Stimulated activated CD8-positive, alpha-beta memory T cell treated with anti-CD3 and anti-CD28 coated beads, Interleukin-12 subunit alpha, Interleukin-12 subunit beta, amount 100 ng/mL, for 1 hour (primary cell): ENCODE measurements around the gene UBA5.

Experiments
- DNase-seq: peaks from one replicate; pipeline ENCODE4 v3.0.0-alpha.2; 2020; ENCODE audit warnings: low read depth

The UBA5 gene

GRCh38 chr3:132654721-132655120, 5.4 kb upstream of the UBA5 start:
- no peak for DNase-seq

GRCh38 chr3:132655471-132655870, 4.7 kb upstream of the UBA5 start:
- no peak for DNase-seq

- no peak for DNase-seq
These were observed 2.0 kb upstream of the UBA5 start for GRCh38 chr3:132657869-132658747.

- no peak for DNase-seq
These were observed 1.1 kb upstream of the UBA5 start for GRCh38 chr3:132659000-132659364.

- no peak for DNase-seq
These were observed 621 bp upstream of the UBA5 start, which contains the start of gene ACAD11 for GRCh38 chr3:132659365-132660051. TSS of gene ACAD11 (minus strand) at chr3:132659809. CDS start at chr3:132659751, 58 bp downstream.

GRCh38 chr3:132660811-132661070, 612 bp downstream of the UBA5 start:
- no peak for DNase-seq

DNA sequence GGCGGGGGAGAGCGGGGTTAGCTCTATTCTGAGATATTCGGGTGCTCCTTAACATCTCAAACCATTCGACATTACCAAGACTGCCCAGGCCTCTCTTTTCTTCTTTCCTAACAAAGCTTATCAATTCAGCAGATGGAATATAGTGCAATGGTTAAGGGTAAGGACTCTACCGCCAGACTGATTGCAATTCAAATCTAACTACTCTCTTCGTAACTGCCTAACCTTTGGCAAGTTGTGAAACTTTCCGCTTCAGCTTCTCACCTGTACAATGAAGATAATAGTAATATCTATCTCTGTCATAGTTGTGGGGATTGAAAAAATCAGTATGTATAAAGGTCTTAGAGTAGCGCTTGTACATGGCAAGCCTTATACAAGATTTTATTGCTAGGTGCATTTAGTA, 972 bp downstream of the UBA5 start:
- no peak for DNase-seq

- no peak for DNase-seq
These were observed 2.1 kb downstream of the UBA5 start for GRCh38 chr3:132662212-132662611.

- DNase-seq: no peak
These were observed 5.2 kb downstream of the UBA5 start for GRCh38 chr3:132665230-132665745.

- no peak for DNase-seq
These were observed 9.2 kb downstream of the UBA5 start for GRCh38 chr3:132669256-132669777.

DNA sequence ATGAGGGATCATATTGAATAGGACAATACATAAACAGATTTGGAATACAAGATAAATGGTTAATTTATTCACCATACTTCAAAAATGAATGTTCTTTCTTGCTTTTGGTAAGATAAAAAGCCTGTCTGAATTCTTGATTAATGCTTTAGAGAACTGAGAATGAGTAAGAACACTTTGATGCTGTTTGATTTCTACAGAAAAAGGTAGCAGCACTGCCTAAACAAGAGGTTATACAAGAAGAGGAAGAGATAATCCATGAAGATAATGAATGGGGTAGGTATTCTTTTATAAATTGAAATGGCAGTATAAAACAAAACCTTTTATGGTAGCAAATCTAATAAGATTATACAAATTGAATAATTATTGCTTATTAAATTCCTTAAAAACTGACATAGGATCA, 15.3 kb downstream of the UBA5 start:
- no peak for DNase-seq

- DNase-seq: no peak
These were observed 19.8 kb downstream of the UBA5 start for GRCh38 chr3:132679911-132680310.

GRCh38 chr3:132681421-132681820, 21.3 kb downstream of the UBA5 start:
- no peak for DNase-seq

GRCh38 chr3:132682201-132682600, 22.1 kb downstream of the UBA5 start:
- DNase-seq: no peak

DNA sequence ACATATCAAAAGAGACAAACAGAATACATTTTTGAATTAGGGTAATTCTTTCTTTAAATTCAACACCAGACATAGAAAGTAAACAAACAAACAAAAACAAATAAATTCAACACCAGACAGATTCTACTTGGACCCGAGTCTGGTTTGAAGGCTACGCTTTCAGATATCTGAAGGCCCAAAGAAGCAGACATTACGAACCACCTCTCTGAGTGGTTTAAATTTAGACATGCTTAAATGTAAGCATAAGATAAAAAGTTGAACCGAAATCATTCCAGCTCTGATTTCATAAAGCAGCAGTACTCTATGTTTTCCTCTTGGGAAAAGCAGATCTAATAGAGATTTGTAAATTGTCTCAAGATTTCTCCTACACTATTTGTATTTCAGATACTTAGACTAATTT, 29.9 kb downstream of the UBA5 start:
- DNase-seq: no peak

DNA sequence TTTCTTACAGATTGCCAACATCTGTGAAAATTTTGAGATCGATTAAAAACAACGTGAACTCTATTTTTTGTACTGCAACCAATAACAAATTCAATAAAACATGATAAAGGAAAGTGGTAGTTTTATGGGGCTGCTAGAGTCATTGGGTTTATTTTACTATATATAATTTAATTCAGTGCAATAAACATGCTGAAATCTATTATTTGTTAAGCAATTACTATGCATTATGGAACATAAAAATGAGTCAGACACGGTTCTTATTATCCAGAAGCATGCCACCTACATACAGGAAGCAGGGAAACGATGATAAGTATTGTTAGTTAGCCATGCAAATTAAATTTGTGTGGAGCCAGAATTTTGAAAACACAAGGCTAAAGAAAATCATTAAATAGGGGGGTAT, 34.9 kb downstream of the UBA5 start:
- DNase-seq: no peak

DNA sequence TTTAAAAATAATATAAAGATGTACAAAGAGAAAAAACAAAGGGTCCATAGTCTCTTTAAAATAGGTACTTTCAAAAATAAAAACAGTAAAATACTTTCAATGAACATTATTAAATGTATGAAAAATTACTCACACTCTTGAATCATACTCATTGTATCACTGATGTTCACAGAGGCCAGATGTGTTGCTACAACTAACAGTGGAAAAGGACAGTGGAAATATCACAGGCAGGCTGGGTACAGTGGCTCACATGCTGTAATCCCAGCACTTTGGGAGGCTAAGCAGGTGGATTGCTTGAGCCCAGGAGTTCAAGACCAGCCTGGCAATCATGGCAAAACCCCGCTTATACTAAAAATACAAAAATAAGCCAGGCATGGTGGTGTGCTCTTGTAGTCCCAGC, 35.3 kb downstream of the UBA5 start:
- DNase-seq: no peak

- no peak for DNase-seq
These were observed 43.6 kb downstream of the UBA5 start for GRCh38 chr3:132703733-132704132.

GRCh38 chr3:132709761-132710160, 49.6 kb downstream of the UBA5 start:
- no peak for DNase-seq

- DNase-seq: no peak
These were observed 50.2 kb downstream of the UBA5 start for GRCh38 chr3:132710311-132710710.

GRCh38 chr3:132713977-132714727, 54.0 kb downstream of the UBA5 start:
- no peak for DNase-seq

DNA sequence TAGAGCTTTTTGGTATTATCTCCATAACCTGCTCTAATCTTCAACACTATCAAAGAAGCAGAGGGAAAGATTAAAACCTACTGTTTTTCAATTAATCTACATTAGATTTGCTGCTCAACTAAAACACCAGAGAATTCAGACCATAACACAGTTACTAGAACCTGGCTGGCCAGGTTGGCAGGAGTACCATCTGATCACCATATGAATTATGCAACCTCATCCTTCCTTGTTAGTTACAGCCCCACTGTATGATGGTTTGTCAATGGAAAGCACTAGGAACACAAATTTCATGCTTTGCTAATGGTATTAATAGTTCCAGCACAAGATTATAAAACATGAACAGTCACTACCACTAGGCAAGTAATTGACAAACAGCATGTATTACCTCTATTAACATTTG, 56.2 kb downstream of the UBA5 start:
- DNase-seq: no peak

DNA sequence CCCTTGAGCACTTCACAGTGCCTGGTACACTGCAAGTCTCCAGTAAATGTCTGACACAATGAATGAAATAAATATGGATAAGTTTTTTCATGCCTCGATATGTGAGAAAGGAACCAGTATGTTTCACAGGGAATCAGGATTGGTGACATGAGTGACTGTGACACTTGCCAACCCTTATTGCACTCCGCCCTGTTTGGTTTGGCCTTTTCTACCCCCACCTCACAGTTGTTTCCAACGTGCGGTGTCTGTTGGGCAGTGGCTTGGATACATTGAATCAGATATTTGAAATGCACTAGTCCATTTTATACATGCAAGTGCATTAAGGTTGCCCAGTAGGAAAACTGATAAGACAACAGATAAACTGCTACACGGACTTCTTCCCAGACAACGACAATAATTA, 60.1 kb downstream of the UBA5 start:
- DNase-seq: no peak
